ENCODE results near the gene HIPK2.

HIPK2 gene

GRCh38 chr7:139663608-139664177, 114.1 kb downstream of the HIPK2 start:
- no peak for TF ChIP-seq ISL1 (CRISPR knock-in tag; IDR thresholded peaks at IDR 0.05)
- TF ChIP-seq, protein P1, sequence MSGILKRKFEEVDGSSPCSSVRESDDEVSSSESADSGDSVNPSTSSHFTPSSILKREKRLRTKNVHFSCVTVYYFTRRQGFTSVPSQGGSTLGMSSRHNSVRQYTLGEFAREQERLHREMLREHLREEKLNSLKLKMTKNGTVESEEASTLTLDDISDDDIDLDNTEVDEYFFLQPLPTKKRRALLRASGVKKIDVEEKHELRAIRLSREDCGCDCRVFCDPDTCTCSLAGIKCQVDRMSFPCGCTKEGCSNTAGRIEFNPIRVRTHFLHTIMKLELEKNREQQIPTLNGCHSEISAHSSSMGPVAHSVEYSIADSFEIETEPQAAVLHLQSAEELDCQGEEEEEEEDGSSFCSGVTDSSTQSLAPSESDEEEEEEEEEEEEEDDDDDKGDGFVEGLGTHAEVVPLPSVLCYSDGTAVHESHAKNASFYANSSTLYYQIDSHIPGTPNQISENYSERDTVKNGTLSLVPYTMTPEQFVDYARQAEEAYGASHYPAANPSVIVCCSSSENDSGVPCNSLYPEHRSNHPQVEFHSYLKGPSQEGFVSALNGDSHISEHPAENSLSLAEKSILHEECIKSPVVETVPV (CRISPR knock-in tag; IDR thresholded peaks at IDR 0.05) = no peak
- no peak for TF ChIP-seq TCF4 (CRISPR knock-in tag; IDR thresholded peaks at IDR 0.05; ENCODE audit: borderline replicate concordance)
- TF ChIP-seq BACH2 (CRISPR knock-in tag; IDR thresholded peaks at IDR 0.05; ENCODE audit: borderline replicate concordance) = no peak
- no peak for ATAC-seq

- no peak for ATAC-seq
- TF ChIP-seq GLIS3 (CRISPR knock-in tag; IDR thresholded peaks at IDR 0.05) (no peak), RARB (CRISPR knock-in tag; IDR thresholded peaks at IDR 0.05) (no peak), ZNF8 (CRISPR knock-in tag; IDR thresholded peaks at IDR 0.05) (no peak), TCF4 (CRISPR knock-in tag; IDR thresholded peaks at IDR 0.05; ENCODE audit: borderline replicate concordance) (no peak), OSR1 (CRISPR knock-in tag; IDR thresholded peaks at IDR 0.05) (no peak), ZNF565 (CRISPR knock-in tag; conservative IDR thresholded peaks at IDR 0.05; ENCODE audit: low read depth) (no peak), TOX (CRISPR knock-in tag; IDR thresholded peaks at IDR 0.05; ENCODE audit: borderline replicate concordance) (no peak), CSDC2 (CRISPR knock-in tag; IDR thresholded peaks at IDR 0.05) (no peak), ARNTL (CRISPR knock-in tag; IDR thresholded peaks at IDR 0.05; ENCODE audit: borderline replicate concordance, low read depth) (no peak), PPARA (CRISPR knock-in tag; IDR thresholded peaks at IDR 0.05; ENCODE audit: borderline replicate concordance) (no peak), ISL1 (CRISPR knock-in tag; IDR thresholded peaks at IDR 0.05) (no peak), BACH2 (CRISPR knock-in tag; IDR thresholded peaks at IDR 0.05; ENCODE audit: borderline replicate concordance) (no peak)
- TF ChIP-seq, protein P2, sequence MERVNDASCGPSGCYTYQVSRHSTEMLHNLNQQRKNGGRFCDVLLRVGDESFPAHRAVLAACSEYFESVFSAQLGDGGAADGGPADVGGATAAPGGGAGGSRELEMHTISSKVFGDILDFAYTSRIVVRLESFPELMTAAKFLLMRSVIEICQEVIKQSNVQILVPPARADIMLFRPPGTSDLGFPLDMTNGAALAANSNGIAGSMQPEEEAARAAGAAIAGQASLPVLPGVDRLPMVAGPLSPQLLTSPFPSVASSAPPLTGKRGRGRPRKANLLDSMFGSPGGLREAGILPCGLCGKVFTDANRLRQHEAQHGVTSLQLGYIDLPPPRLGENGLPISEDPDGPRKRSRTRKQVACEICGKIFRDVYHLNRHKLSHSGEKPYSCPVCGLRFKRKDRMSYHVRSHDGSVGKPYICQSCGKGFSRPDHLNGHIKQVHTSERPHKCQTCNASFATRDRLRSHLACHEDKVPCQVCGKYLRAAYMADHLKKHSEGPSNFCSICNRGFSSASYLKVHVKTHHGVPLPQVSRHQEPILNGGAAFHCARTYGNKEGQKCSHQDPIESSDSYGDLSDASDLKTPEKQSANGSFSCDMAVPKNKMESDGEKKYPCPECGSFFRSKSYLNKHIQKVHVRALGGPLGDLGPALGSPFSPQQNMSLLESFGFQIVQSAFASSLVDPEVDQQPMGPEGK (CRISPR knock-in tag; IDR thresholded peaks at IDR 0.05; ENCODE audit: borderline replicate concordance) = no peak
- TF ChIP-seq, protein P3, sequence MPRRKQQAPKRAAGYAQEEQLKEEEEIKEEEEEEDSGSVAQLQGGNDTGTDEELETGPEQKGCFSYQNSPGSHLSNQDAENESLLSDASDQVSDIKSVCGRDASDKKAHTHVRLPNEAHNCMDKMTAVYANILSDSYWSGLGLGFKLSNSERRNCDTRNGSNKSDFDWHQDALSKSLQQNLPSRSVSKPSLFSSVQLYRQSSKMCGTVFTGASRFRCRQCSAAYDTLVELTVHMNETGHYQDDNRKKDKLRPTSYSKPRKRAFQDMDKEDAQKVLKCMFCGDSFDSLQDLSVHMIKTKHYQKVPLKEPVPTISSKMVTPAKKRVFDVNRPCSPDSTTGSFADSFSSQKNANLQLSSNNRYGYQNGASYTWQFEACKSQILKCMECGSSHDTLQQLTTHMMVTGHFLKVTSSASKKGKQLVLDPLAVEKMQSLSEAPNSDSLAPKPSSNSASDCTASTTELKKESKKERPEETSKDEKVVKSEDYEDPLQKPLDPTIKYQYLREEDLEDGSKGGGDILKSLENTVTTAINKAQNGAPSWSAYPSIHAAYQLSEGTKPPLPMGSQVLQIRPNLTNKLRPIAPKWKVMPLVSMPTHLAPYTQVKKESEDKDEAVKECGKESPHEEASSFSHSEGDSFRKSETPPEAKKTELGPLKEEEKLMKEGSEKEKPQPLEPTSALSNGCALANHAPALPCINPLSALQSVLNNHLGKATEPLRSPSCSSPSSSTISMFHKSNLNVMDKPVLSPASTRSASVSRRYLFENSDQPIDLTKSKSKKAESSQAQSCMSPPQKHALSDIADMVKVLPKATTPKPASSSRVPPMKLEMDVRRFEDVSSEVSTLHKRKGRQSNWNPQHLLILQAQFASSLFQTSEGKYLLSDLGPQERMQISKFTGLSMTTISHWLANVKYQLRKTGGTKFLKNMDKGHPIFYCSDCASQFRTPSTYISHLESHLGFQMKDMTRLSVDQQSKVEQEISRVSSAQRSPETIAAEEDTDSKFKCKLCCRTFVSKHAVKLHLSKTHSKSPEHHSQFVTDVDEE (CRISPR knock-in tag; IDR thresholded peaks at IDR 0.05) = no peak
- TF ChIP-seq, protein P1 (CRISPR knock-in tag; IDR thresholded peaks at IDR 0.05) = no peak
Measured at GRCh38 chr7:139661903-139662302, 115.9 kb downstream of the HIPK2 start.

DNA sequence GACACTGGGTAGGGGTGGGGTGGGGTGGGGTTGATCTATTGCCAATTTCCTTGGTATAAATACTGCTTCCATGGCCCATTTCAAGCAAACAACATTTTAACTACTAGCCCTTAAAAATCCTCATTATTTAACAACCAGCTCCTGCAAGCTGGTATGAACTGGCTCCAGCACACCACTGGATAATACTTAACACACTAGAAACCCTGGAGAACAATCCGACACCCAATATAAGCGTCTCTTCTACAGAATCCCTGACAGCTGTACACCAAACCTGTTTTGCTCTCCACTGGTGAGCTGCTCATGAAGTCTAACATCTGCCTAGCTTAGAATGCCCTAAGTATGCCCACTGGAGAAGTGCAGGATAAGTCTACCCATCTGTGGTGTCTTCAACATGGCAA, 116.8 kb downstream of the HIPK2 start:
- TF ChIP-seq ARNTL (CRISPR knock-in tag; IDR thresholded peaks at IDR 0.05; ENCODE audit: borderline replicate concordance, low read depth) = no peak
- TF ChIP-seq, protein P4, sequence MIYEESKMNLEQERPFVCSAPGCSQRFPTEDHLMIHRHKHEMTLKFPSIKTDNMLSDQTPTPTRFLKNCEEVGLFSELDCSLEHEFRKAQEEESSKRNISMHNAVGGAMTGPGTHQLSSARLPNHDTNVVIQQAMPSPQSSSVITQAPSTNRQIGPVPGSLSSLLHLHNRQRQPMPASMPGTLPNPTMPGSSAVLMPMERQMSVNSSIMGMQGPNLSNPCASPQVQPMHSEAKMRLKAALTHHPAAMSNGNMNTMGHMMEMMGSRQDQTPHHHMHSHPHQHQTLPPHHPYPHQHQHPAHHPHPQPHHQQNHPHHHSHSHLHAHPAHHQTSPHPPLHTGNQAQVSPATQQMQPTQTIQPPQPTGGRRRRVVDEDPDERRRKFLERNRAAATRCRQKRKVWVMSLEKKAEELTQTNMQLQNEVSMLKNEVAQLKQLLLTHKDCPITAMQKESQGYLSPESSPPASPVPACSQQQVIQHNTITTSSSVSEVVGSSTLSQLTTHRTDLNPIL (CRISPR knock-in tag; IDR thresholded peaks at IDR 0.05; ENCODE audit: low read depth) = no peak
- TF ChIP-seq, protein P2 (CRISPR knock-in tag; IDR thresholded peaks at IDR 0.05; ENCODE audit: borderline replicate concordance) = no peak
- no peak for TF ChIP-seq BACH2 (CRISPR knock-in tag; IDR thresholded peaks at IDR 0.05; ENCODE audit: borderline replicate concordance)
- no peak for TF ChIP-seq ZNF70 (CRISPR knock-in tag; IDR thresholded peaks at IDR 0.05)
- TF ChIP-seq, protein P3 (CRISPR knock-in tag; IDR thresholded peaks at IDR 0.05) = no peak
- TF ChIP-seq ZC3H10 (CRISPR knock-in tag; IDR thresholded peaks at IDR 0.05) = no peak
- no peak for TF ChIP-seq TOX (CRISPR knock-in tag; IDR thresholded peaks at IDR 0.05; ENCODE audit: borderline replicate concordance)
- TF ChIP-seq TCF4 (CRISPR knock-in tag; IDR thresholded peaks at IDR 0.05; ENCODE audit: borderline replicate concordance) = no peak
- TF ChIP-seq ZFP30 (CRISPR knock-in tag; IDR thresholded peaks at IDR 0.05) = no peak
- TF ChIP-seq GLIS3 (CRISPR knock-in tag; IDR thresholded peaks at IDR 0.05) = no peak
- no peak for TF ChIP-seq PPARA (CRISPR knock-in tag; IDR thresholded peaks at IDR 0.05; ENCODE audit: borderline replicate concordance)
- no peak for TF ChIP-seq SNAI2 (CRISPR knock-in tag; IDR thresholded peaks at IDR 0.05)
- TF ChIP-seq RARB (CRISPR knock-in tag; IDR thresholded peaks at IDR 0.05) = no peak

More for the DNA sequence above, 116.8 kb downstream of the HIPK2 start:
- ATAC-seq = no peak
